Ammon's horn (tissue), 1 donor: ENCODE data around the gene JMY.

Experiments
- DNase-seq: peaks from one replicate; pipeline ENCODE4 v3.0.0-alpha.2; 2016; ENCODE audit warnings: low spot score

JMY gene

GRCh38 chr5:79295029-79295428, 59.1 kb downstream of the JMY start:
- DNase-seq: no peak

GRCh38 chr5:79297661-79298060, 61.7 kb downstream of the JMY start:
- no peak for DNase-seq

- no peak for DNase-seq
Observed at GRCh38 chr5:79301046-79301712, 65.2 kb downstream of the JMY start.

GRCh38 chr5:79302454-79302853, 66.5 kb downstream of the JMY start:
- DNase-seq: no peak

GRCh38 chr5:79305706-79306105, 69.8 kb downstream of the JMY start:
- DNase-seq: no peak

GRCh38 chr5:79318935-79319614, 83.1 kb downstream of the JMY start:
- DNase-seq: no peak

- no peak for DNase-seq
Observed at GRCh38 chr5:79329453-79329852, 93.5 kb downstream of the JMY start.

- DNase-seq: no peak
Observed at GRCh38 chr5:79330071-79330470, 94.1 kb downstream of the JMY start.

- no peak for DNase-seq
Observed at GRCh38 chr5:79333852-79334557, 98.1 kb downstream of the JMY start.

GRCh38 chr5:79346420-79346824, 110.5 kb downstream of the JMY start:
- DNase-seq: no peak

GRCh38 chr5:79349047-79349446, 113.1 kb downstream of the JMY start:
- DNase-seq: no peak

- no peak for DNase-seq
Observed at GRCh38 chr5:79349881-79350280, 114.0 kb downstream of the JMY start.

- DNase-seq: no peak
Observed at GRCh38 chr5:79357398-79357797, 121.5 kb downstream of the JMY start.
